Ishikawa (cell line): ENCODE measurements around the gene KCTD5.

Experiments used
- CEBPB ChIP-seq: IDR thresholded peaks from 2 replicates; pipeline ENCODE4 v1.6.1; 2012
- CREB1 ChIP-seq: IDR thresholded peaks from 2 replicates; pipeline ENCODE4 v1.6.1; 2012; ENCODE audit warnings: low read depth
- EGR1 ChIP-seq: IDR thresholded peaks from 2 replicates; pipeline ENCODE4 v1.6.1; 2012
- EP300 ChIP-seq: IDR thresholded peaks from 2 replicates; pipeline ENCODE4 v1.6.1; 2012; ENCODE audit warnings: borderline replicate concordance
- FOXM1 ChIP-seq: IDR thresholded peaks from 2 replicates; pipeline ENCODE4 v1.6.1; 2012; ENCODE audit warnings: low read depth, borderline replicate concordance
- NFIC ChIP-seq: IDR thresholded peaks from 2 replicates; pipeline ENCODE4 v1.6.1; 2012
- RAD21 ChIP-seq: IDR thresholded peaks from 2 replicates; pipeline ENCODE4 v1.6.1; 2012; ENCODE audit warnings: low read depth
- TAF1 ChIP-seq: IDR thresholded peaks from 2 replicates; pipeline ENCODE4 v1.6.1; 2012; ENCODE audit warnings: low read depth, mild to moderate bottlenecking
- TCF12 ChIP-seq: IDR thresholded peaks from 2 replicates; pipeline ENCODE4 v1.6.1; 2012; ENCODE audit warnings: low read depth
- TEAD4 ChIP-seq: IDR thresholded peaks from 2 replicates; pipeline ENCODE4 v1.6.1; 2012
- USF1 ChIP-seq: IDR thresholded peaks from 2 replicates; pipeline ENCODE4 v1.6.1; 2012
- YY1 ChIP-seq: IDR thresholded peaks from 2 replicates; pipeline ENCODE4 v1.6.1; 2012; ENCODE audit warnings: low read depth
- ZBTB7A ChIP-seq: IDR thresholded peaks from 2 replicates; pipeline ENCODE4 v1.6.1; 2012; ENCODE audit warnings: low read depth
- TF ChIP-seq, protein P1 (sequence below): IDR thresholded peaks from 2 replicates; pipeline ENCODE4 v1.6.1; 2012; ENCODE audit warnings: low read depth, mild to moderate bottlenecking
- TF ChIP-seq, protein P2 (sequence below): IDR thresholded peaks from 2 replicates; pipeline ENCODE4 v1.6.1; 2012

The KCTD5 gene

DNA sequence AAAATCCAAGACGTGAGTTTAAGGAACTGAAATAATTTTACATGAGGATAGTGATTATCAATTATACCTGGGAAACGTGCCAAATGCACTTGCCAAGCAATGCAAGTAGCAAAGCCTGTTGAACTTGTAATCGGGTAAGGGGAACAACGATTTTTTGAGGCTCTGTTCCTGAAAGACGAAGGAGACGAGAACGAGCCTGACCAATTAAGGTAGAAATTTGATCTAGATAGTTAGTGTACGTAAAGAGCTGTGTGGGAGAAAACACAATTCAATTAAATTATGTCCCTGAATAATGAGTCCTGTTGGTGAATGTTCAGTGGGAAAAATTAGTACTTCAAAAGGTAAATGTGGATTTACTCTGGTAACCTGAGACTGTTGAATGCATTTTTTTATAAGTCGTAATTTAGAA lies 17.7 kb upstream of the KCTD5 start:
- TF ChIP-seq NFIC (peak; percentile 82), TCF12 (no peak), YY1 (no peak)
- TF ChIP-seq, protein P1, sequence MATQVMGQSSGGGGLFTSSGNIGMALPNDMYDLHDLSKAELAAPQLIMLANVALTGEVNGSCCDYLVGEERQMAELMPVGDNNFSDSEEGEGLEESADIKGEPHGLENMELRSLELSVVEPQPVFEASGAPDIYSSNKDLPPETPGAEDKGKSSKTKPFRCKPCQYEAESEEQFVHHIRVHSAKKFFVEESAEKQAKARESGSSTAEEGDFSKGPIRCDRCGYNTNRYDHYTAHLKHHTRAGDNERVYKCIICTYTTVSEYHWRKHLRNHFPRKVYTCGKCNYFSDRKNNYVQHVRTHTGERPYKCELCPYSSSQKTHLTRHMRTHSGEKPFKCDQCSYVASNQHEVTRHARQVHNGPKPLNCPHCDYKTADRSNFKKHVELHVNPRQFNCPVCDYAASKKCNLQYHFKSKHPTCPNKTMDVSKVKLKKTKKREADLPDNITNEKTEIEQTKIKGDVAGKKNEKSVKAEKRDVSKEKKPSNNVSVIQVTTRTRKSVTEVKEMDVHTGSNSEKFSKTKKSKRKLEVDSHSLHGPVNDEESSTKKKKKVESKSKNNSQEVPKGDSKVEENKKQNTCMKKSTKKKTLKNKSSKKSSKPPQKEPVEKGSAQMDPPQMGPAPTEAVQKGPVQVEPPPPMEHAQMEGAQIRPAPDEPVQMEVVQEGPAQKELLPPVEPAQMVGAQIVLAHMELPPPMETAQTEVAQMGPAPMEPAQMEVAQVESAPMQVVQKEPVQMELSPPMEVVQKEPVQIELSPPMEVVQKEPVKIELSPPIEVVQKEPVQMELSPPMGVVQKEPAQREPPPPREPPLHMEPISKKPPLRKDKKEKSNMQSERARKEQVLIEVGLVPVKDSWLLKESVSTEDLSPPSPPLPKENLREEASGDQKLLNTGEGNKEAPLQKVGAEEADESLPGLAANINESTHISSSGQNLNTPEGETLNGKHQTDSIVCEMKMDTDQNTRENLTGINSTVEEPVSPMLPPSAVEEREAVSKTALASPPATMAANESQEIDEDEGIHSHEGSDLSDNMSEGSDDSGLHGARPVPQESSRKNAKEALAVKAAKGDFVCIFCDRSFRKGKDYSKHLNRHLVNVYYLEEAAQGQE: no peak

GRCh38 chr16:2670017-2670416 lies 12.3 kb upstream of the KCTD5 start:
- peak; percentile 23; the same call in 1 of the 2 replicates for TF ChIP-seq RAD21

GRCh38 chr16:2671741-2672140 lies 10.6 kb upstream of the KCTD5 start:
- TF ChIP-seq CEBPB (no peak), FOXM1 (no peak), TCF12 (no peak), ZBTB7A (no peak), USF1 (no peak), TEAD4 (no peak), NFIC (no peak), RAD21 (no peak), CREB1 (no peak), EGR1 (no peak), EP300 (no peak), YY1 (no peak), TAF1 (no peak)
- TF ChIP-seq, protein P1: no peak
- TF ChIP-seq, protein P2, sequence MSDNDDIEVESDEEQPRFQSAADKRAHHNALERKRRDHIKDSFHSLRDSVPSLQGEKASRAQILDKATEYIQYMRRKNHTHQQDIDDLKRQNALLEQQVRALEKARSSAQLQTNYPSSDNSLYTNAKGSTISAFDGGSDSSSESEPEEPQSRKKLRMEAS: no peak

DNA sequence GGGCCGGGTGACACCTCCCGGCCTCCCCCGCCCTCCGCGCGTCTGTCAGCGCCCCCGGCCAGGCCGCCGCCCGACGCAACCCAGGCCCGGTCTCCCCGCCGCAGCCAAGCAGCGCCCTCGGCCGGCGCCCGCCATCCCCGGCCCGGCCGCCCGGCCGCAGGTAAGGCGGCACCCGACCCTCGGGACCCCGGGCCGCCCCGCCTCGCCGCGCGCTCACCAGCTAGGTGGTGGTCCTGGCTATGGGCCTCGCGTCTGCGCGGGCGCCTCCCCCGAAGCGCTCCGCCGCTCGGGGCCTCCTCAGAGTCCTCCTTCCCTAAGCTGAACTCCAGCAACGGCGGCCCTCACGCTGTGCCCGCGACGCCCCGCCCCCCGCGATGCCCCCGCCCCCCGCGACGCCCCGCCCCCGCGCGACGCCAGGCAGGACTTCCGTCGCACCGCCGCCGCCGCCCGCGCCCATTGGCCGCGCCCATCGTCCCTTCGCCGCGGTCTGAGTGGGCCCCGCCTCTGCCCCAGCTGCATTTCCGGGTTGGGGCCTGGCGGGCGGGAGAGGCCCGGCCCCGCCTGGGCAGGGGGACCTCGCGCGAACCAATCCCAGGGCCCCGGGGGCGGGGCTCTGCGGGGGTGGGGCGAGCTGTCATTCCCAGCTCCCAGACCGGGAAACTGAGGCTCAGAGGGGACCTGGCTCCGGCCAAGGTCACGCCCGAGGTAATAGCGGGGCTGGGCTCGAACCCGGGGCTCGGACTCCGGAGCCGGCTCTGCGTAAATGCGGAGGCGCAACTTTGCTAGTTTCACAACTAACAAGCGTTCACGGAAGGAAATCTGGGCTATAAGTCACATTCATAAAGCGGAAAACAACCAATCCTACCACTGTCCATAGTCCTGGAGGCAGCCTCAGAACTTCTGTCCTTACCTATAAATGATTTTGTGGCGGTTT lies 9.0 kb upstream of the KCTD5 start:
- TF ChIP-seq FOXM1 (no peak), USF1 (no peak), NFIC (no peak), TEAD4 (no peak), EP300 (no peak), ZBTB7A (no peak), RAD21 (no peak), EGR1 (peak; percentile 49; the same call in 1 of the 2 replicates), TAF1 (peak; percentile 59)
- TF ChIP-seq, protein P1: peak; percentile 70
- TF ChIP-seq, protein P2: 0 out of 2 replicates have a peak, but pooled peaks have one; percentile 12

- TF ChIP-seq NFIC (no peak), TAF1 (no peak), EP300 (no peak), EGR1 (no peak), RAD21 (no peak), TEAD4 (no peak), CEBPB (no peak), TCF12 (no peak), YY1 (no peak), ZBTB7A (no peak)
- TF ChIP-seq, protein P2: no peak
Observed at GRCh38 chr16:2675021-2675420, 7.3 kb upstream of the KCTD5 start.
